Measurements from ENCODE around the gene DSCAML1. TPM values are rescaled to one million over a fixed set of nuclear protein-coding genes. Genes with fewer than 3 reads are reported as not detected.
A peak's percentile ranks its signal among the peaks of the same experiment; 100 is the strongest.

Gene DSCAML1
- total and polyA plus RNA-seq, 4 donors, result 0.18 to 1.5 (median 1.1) TPM

DNA sequence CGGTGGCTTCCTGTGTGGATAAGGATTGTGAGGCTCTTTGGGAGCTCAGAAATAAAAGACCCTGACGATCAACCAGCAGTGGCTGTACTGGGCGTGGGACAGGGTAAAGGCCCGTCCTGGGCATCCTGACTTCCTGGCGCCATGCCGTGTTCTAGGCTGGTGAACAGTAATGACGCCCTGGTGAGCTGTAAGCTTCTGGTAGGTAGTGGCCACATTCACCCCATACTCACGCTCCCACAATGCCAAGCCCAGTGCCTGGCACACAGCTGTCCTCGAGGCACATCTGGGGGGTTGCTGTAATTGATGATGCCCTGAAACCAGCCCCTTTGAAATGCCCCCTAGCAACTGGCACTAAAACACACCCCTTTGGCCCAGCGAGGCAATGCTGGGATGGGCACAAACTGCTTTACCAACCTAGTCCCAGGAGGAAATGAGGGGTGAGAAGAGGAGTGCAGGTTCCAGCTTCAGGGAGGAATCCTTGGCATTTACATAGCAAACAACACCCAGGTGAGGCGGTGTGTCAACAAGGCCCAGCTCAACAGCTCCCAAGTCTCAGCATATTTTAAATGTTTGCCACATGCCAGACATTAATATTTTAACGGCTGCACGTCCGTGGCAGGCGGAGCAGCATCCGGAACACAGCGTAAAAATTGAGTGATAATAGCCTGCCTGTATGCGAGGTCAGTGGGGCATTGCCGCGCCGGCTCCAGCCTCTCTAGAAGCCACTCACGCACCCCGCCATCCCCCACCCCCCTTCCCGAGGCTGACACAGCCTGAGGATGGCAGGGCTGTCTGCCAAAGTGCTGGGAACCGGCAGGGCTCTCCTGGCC lies 79.3 kb downstream of the DSCAML1 start:
- 67 to 76% methylated on average over 25 of the region's 25 CpGs for WGBS, 2 donors
- H3K4me1 ChIP-seq (ENCODE audit: control insufficient read depth in 5 of 5, insufficient read depth in 5 of 5, low read length in 5 of 5), result peaks cover 0 to 23% (median 12%) of the 10 kb centered on the region in 5 donors
- no peaks in the 10 kb centered on the region for H3K27me3 ChIP-seq (ENCODE audit: control insufficient read depth in 3 of 3, insufficient read depth in 3 of 3, low read length in 2 of 3)
- DNase-seq, result peak; percentile 57 to 77 (median 74)
- no peaks in the 10 kb centered on the region for H3K9me3 ChIP-seq (ENCODE audit: control insufficient read depth in 4 of 4, insufficient read depth in 3 of 4, low read length in 3 of 4)
- no peak overlapping the region for H3K4me3 ChIP-seq
- H3K36me3 ChIP-seq (ENCODE audit: control insufficient read depth in 4 of 4, insufficient read depth in 4 of 4, low read length in 4 of 4), result no peaks in the 10 kb centered on the region
- TF ChIP-seq, protein P1, sequence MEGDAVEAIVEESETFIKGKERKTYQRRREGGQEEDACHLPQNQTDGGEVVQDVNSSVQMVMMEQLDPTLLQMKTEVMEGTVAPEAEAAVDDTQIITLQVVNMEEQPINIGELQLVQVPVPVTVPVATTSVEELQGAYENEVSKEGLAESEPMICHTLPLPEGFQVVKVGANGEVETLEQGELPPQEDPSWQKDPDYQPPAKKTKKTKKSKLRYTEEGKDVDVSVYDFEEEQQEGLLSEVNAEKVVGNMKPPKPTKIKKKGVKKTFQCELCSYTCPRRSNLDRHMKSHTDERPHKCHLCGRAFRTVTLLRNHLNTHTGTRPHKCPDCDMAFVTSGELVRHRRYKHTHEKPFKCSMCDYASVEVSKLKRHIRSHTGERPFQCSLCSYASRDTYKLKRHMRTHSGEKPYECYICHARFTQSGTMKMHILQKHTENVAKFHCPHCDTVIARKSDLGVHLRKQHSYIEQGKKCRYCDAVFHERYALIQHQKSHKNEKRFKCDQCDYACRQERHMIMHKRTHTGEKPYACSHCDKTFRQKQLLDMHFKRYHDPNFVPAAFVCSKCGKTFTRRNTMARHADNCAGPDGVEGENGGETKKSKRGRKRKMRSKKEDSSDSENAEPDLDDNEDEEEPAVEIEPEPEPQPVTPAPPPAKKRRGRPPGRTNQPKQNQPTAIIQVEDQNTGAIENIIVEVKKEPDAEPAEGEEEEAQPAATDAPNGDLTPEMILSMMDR (IDR thresholded peaks at IDR 0.05; ENCODE audit: control extremely low read depth, extremely low read depth), result no peak
- ATAC-seq (ENCODE audit: insufficient read depth, low FRiP score), result peak; percentile 54
- H3K27ac ChIP-seq (ENCODE audit: low read depth in 1 of 2, low read length in 1 of 2), result peak overlapping the region in 1 of 2 donors; percentile 49
- no peak overlapping the region for H3K9ac ChIP-seq (ENCODE audit: insufficient read depth in 1 of 2, low read length in 2 of 2)

GRCh38 chr11:117716521-117717440 lies 80.2 kb downstream of the DSCAML1 start:
- 83 to 84% methylated on average over 20 of the region's 20 CpGs for WGBS, 2 donors
- Histone ChIP-seq H3K9ac (ENCODE audit: insufficient read depth in 1 of 2, low read length in 2 of 2) (no peak overlapping the region), H3K9me3 (ENCODE audit: control insufficient read depth in 4 of 4, insufficient read depth in 3 of 4, low read length in 3 of 4) (no peaks in the 10 kb centered on the region), H3K27ac (ENCODE audit: low read depth in 1 of 2, low read length in 1 of 2) (peak overlapping the region in 1 of 2 donors; percentile 49), H3K4me1 (ENCODE audit: control insufficient read depth in 5 of 5, insufficient read depth in 5 of 5, low read length in 5 of 5) (peaks cover 0 to 19% (median 8%) of the 10 kb centered on the region in 5 donors), H3K4me3 (no peak overlapping the region), H3K36me3 (ENCODE audit: control insufficient read depth in 4 of 4, insufficient read depth in 4 of 4, low read length in 4 of 4) (no peaks in the 10 kb centered on the region), H3K27me3 (ENCODE audit: control insufficient read depth in 3 of 3, insufficient read depth in 3 of 3, low read length in 2 of 3) (no peaks in the 10 kb centered on the region)
- ATAC-seq (ENCODE audit: insufficient read depth, low FRiP score) (no peak), DNase-seq (no peak)
- TF ChIP-seq, protein P1 (IDR thresholded peaks at IDR 0.05; ENCODE audit: control extremely low read depth, extremely low read depth), result no peak

DNA sequence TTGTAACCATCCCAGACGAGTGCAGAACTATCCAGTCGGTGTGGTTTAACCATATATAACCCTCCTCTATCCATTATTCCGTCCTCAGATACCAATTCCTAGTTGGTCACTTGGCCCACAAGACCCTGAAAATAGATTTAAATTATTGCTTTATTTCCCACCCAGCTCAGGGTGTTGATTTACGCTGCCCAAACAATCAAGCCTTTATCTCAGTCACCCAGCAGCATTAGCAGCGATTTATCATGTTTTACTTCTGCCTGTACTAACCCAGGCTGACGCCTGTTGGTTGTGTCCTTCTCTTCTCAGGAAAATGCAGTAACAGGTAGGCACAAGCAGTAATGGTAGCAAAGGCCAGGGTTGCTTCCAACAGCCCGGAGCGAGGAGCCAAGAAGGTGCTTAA lies 81.2 kb downstream of the DSCAML1 start:
- H3K9ac ChIP-seq (ENCODE audit: insufficient read depth in 1 of 2, low read length in 2 of 2), result no peak overlapping the region
- TF ChIP-seq, protein P1 (IDR thresholded peaks at IDR 0.05; ENCODE audit: control extremely low read depth, extremely low read depth), result no peak

More for the DNA sequence above, 81.2 kb downstream of the DSCAML1 start:
- H3K27ac ChIP-seq (ENCODE audit: low read depth in 1 of 2, low read length in 1 of 2), result no peak overlapping the region
- no peaks in the 10 kb centered on the region for H3K9me3 ChIP-seq (ENCODE audit: control insufficient read depth in 4 of 4, insufficient read depth in 3 of 4, low read length in 3 of 4)
- ATAC-seq (ENCODE audit: insufficient read depth, low FRiP score), result no peak
- no peak for DNase-seq
- no peak overlapping the region for H3K4me3 ChIP-seq
- no peaks in the 10 kb centered on the region for H3K36me3 ChIP-seq (ENCODE audit: control insufficient read depth in 4 of 4, insufficient read depth in 4 of 4, low read length in 4 of 4)
- no peaks in the 10 kb centered on the region for H3K27me3 ChIP-seq (ENCODE audit: control insufficient read depth in 3 of 3, insufficient read depth in 3 of 3, low read length in 2 of 3)
- H3K4me1 ChIP-seq (ENCODE audit: control insufficient read depth in 5 of 5, insufficient read depth in 5 of 5, low read length in 5 of 5), result peaks cover 0 to 18% (median 8%) of the 10 kb centered on the region in 5 donors
- WGBS, 2 donors, result 62 to 72% methylated on average over 8 of the region's 8 CpGs
